WTC11 (cell line): ENCODE measurements around the gene ETV6. TPM values are rescaled to one million over a fixed set of nuclear protein-coding genes. Genes with fewer than 3 reads are reported as not detected.

Source experiments
- ATAC-seq: fragments of 200-7000 bp; cut with Tn5 transposase; 2 replicates; pipeline ENCODE4 v1.10.0; 2021; ENCODE audit warnings: mild to moderate bottlenecking, moderate library complexity
- CTCF ChIA-PET: fragments of 300-600 bp; sonication (Branson Sonifier 250); formaldehyde crosslinking; loops from one replicate; lab custom pipeline; 2021; ENCODE audit warnings: antibody characterized with exemption; lab: Charles Lee
- POLR2A ChIA-PET: fragments of 350-600 bp; sonication (Branson Sonifier 250); formaldehyde crosslinking; loops from one replicate; lab custom pipeline; 2021; ENCODE audit warnings: antibody characterized with exemption; lab: Charles Lee
- DNase-seq: peaks from one replicate; pipeline ENCODE4 v3.0.0; 2021; ENCODE audit warnings: low spot score
- H3K27ac Mint-ChIP-seq: 2 replicates; pipeline ENCODE4 v1.8.0; 2021; ENCODE audit warnings: mixed read lengths
- H3K27me3 Mint-ChIP-seq: 2 replicates; pipeline ENCODE4 v1.8.0; 2021; ENCODE audit warnings: low read depth, mild to moderate bottlenecking, moderate library complexity, mixed read lengths
- H3K36me3 Mint-ChIP-seq: 2 replicates; pipeline ENCODE4 v1.8.0; 2021; ENCODE audit warnings: mixed read lengths
- H3K4me1 Mint-ChIP-seq: 2 replicates; pipeline ENCODE4 v1.8.0; 2022; ENCODE audit warnings: mixed read lengths
- H3K4me3 Mint-ChIP-seq: 2 replicates; pipeline ENCODE4 v1.8.0; 2021; ENCODE audit warnings: mild to moderate bottlenecking, moderate library complexity, mixed read lengths
- H3K9me3 Mint-ChIP-seq: 2 replicates; pipeline ENCODE4 v1.8.0; 2021; ENCODE audit warnings: mixed read lengths
- ARID4B ChIP-seq: sonication (generic); formaldehyde crosslinking; IDR thresholded peaks from 2 replicates; pipeline ENCODE4 v1.8.0; 2023; ENCODE audit warnings: missing genetic modification reagents, mild to moderate bottlenecking, borderline replicate concordance
- CREM ChIP-seq: sonication (generic); formaldehyde crosslinking; IDR thresholded peaks from 2 replicates; pipeline ENCODE4 v1.8.1; 2022; ENCODE audit warnings: mild to moderate bottlenecking, missing genetic modification reagents, moderate library complexity
- E2F1 ChIP-seq: sonication (generic); formaldehyde crosslinking; IDR thresholded peaks from 2 replicates; pipeline ENCODE4 v1.8.0; 2022; ENCODE audit warnings: mild to moderate bottlenecking, missing genetic modification reagents
- ESRRA ChIP-seq: sonication (generic); formaldehyde crosslinking; IDR thresholded peaks from 2 replicates; pipeline ENCODE4 v1.8.1; 2022; ENCODE audit warnings: mild to moderate bottlenecking, missing genetic modification reagents, borderline replicate concordance
- FOXJ3 ChIP-seq: sonication (generic); formaldehyde crosslinking; IDR thresholded peaks from 2 replicates; pipeline ENCODE4 v1.9.0; 2021; ENCODE audit warnings: missing genetic modification reagents, mild to moderate bottlenecking, borderline replicate concordance
- FOXK1 ChIP-seq: sonication (generic); formaldehyde crosslinking; IDR thresholded peaks from 2 replicates; pipeline ENCODE4 v1.8.0; 2022; ENCODE audit warnings: mild to moderate bottlenecking, moderate library complexity, missing genetic modification reagents
- GTF2I ChIP-seq: fragments of 250-450 bp; sonication (Bioruptor Pico); conservative IDR thresholded peaks from 2 replicates; pipeline ENCODE4 v1.4.0; 2021; ENCODE audit warnings: mild to moderate bottlenecking
- KAT7 ChIP-seq: sonication (generic); formaldehyde crosslinking; IDR thresholded peaks from 2 replicates; pipeline ENCODE4 v1.8.1; 2023; ENCODE audit warnings: missing genetic modification reagents, mild to moderate bottlenecking, borderline replicate concordance
- NFYB ChIP-seq: sonication (generic); formaldehyde crosslinking; conservative IDR thresholded peaks from 2 replicates; pipeline ENCODE4 v1.8.0; 2022; ENCODE audit warnings: low read depth, missing genetic modification reagents
- RELA ChIP-seq: sonication (generic); formaldehyde crosslinking; IDR thresholded peaks from 2 replicates; pipeline ENCODE4 v1.8.1; 2022; ENCODE audit warnings: missing genetic modification reagents, mild to moderate bottlenecking, borderline replicate concordance
- SOX15 ChIP-seq: fragments of 250-450 bp; sonication (Bioruptor Pico); IDR thresholded peaks from 2 replicates; pipeline ENCODE4 v1.9.0; 2021; ENCODE audit warnings: mild to moderate bottlenecking
- ZNF532 ChIP-seq: fragments of 250-450 bp; sonication (Bioruptor Pico); IDR thresholded peaks from 2 replicates; pipeline ENCODE4 v1.9.0; 2021; ENCODE audit warnings: mild to moderate bottlenecking, borderline replicate concordance
- total RNA-seq: library from RNA; stranded (reverse); gene quantifications from 3 replicates; pipeline ENCODE4 v1.2.3, GENCODE V29; 2021
- TF ChIP-seq, protein P1 (sequence below): sonication (generic); formaldehyde crosslinking; IDR thresholded peaks from 2 replicates; pipeline ENCODE4 v1.8.0; 2023; ENCODE audit warnings: mild to moderate bottlenecking, missing genetic modification reagents

ETV6 gene
- total RNA-seq, 1 experiment from 2014 or later = 23.5 TPM

DNA sequence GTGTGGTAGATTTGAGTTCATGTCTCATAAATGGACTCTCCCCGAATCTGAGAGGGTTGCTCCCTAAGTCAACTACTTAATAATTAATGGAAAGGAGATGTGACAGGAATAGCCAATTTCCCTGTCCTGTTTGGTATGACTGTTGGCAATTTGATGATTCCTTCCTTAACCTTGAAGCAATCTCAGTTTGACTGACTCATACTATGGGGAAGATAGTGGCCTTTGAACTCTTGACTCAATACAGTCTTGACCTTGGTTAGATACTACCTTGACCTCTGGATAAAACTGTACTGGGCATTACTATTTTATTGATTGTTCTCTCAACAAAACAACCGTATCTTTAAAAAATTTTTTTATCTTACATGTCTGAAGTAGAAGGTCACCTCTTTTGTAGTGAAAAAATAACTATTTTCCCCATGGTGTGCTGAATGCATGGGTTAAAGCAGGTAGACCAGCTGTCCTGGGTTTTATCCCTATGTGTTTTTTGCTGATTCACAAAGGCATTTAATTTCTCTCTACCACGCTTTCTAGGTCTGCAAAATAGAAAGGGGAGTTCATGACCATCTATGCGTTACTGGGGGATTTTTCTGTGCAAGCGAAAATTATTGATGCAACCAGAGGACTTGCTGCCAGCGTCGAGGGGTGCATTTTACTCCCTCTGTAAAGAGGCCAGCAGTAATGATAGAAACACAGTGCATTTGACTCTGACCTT lies 80.1 kb downstream of the ETV6 start (continued):
- TF ChIP-seq ZNF532 (CRISPR knock-in tag) (no peak), CREM (CRISPR knock-in tag) (no peak), GTF2I (CRISPR knock-in tag) (no peak), NFYB (CRISPR knock-in tag) (no peak), KAT7 (CRISPR knock-in tag) (no peak), FOXK1 (CRISPR knock-in tag) (no peak), RELA (no peak), ESRRA (CRISPR knock-in tag) (no peak), E2F1 (CRISPR knock-in tag) (no peak)
- TF ChIP-seq, all 79 proteins: peak for 0

GRCh38 chr12:11730299-11731041 lies 81.0 kb downstream of the ETV6 start:
- no peak for TF ChIP-seq SOX15
- TF ChIP-seq ARID4B (CRISPR knock-in tag) = no peak
- TF ChIP-seq, protein P1, sequence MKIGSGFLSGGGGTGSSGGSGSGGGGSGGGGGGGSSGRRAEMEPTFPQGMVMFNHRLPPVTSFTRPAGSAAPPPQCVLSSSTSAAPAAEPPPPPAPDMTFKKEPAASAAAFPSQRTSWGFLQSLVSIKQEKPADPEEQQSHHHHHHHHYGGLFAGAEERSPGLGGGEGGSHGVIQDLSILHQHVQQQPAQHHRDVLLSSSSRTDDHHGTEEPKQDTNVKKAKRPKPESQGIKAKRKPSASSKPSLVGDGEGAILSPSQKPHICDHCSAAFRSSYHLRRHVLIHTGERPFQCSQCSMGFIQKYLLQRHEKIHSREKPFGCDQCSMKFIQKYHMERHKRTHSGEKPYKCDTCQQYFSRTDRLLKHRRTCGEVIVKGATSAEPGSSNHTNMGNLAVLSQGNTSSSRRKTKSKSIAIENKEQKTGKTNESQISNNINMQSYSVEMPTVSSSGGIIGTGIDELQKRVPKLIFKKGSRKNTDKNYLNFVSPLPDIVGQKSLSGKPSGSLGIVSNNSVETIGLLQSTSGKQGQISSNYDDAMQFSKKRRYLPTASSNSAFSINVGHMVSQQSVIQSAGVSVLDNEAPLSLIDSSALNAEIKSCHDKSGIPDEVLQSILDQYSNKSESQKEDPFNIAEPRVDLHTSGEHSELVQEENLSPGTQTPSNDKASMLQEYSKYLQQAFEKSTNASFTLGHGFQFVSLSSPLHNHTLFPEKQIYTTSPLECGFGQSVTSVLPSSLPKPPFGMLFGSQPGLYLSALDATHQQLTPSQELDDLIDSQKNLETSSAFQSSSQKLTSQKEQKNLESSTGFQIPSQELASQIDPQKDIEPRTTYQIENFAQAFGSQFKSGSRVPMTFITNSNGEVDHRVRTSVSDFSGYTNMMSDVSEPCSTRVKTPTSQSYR (CRISPR knock-in tag) = no peak
- no peak for TF ChIP-seq FOXJ3 (CRISPR knock-in tag)
- DNase-seq (no peak), ATAC-seq (no peak)
- Mint-ChIP-seq H3K9me3 (no peaks in the 10 kb centered on the region), H3K4me1 (peaks cover 43% of the 10 kb centered on the region), H3K4me3 (no peak overlapping the region), H3K36me3 (no peaks in the 10 kb centered on the region; the same call in 1 of the 2 replicates), H3K27ac (no peak overlapping the region), H3K27me3 (no peaks in the 10 kb centered on the region)
- ChIA-PET CTCF (interaction anchor here (1.0 to 2.4 kb wide), 2 partner anchors 162 to 303 kb away, joined by 5 to 11 read pairs; no protein-coding TSS in a partner anchor), POLR2A (no interaction called here)
